HCT116 (cell line): ENCODE results near the gene ANKFN1. TPM values are rescaled to one million over a fixed set of nuclear protein-coding genes. Genes with fewer than 3 reads are reported as not detected.
A peak's percentile ranks its signal among the peaks of the same experiment; 100 is the strongest.

Experiments used
- ATAC-seq: fragments of 200-7000 bp; cut with Tn5 transposase; 2 replicates; pipeline ENCODE4 v1.9.1; 2020; ENCODE audit warnings: mild to moderate bottlenecking, moderate library complexity
- BruUV-seq: library from RNA; stranded (reverse); fragments of 400-500 nt; replicated peaks from 2 replicates; lab custom pipeline; 2021; lab: Mats Ljungman, UMichigan
- CTCF ChIA-PET: fragments of 300-600 bp; sonication (Branson Sonifier 250); formaldehyde crosslinking; loops from one replicate; lab custom pipeline; 2021; ENCODE audit warnings: antibody characterized with exemption; lab: Charles Lee
- POLR2A ChIA-PET: fragments of 300-600, 350-600 bp; sonication (Branson Sonifier 250); formaldehyde crosslinking; loops from one replicate; lab custom pipeline; 2021; ENCODE audit warnings: antibody characterized with exemption; lab: Charles Lee
- RAD21 ChIA-PET, 2 experiments: fragments of 300-600 bp; sonication (Branson Sonifier 250); formaldehyde crosslinking; loops; one replicate each; lab custom pipeline; 2023; ENCODE audit warnings: low total read pairs in 2 of 2; ENCODE audit not compliant: uncharacterized antibody in 2 of 2, unreplicated experiment in 2 of 2, low non-redundant PET in 1 of 2; lab: Charles Lee
- DNase-seq: peaks from one replicate; pipeline ENCODE4 v3.0.0-alpha.2; 2010; ENCODE audit warnings: low read depth, low spot score
- H2AFZ ChIP-seq: fragments of 200-600 bp; shearing (Covaris generic), sonication (generic); 2 replicates; pipeline ENCODE4 v1.6.1; 2017; ENCODE audit warnings: low read depth, mixed run types, mixed read lengths, antibody characterized with exemption, low read length; ENCODE audit not compliant: poor library complexity, severe bottlenecking
- H3K27ac ChIP-seq: 2 replicates; pipeline ENCODE4 v1.5.1; 2012; ENCODE audit warnings: low read depth, low read length
- H3K27me3 ChIP-seq: fragments of 200-600 bp; sonication (generic); 2 replicates; pipeline ENCODE4 v1.6.1; 2016; ENCODE audit warnings: mixed run types, low read length, mixed read lengths; ENCODE audit not compliant: insufficient read depth
- H3K36me3 ChIP-seq, 2 experiments: fragments of 200-500 bp in 1 of 2; fragments of 200-600 bp in 1 of 2; sonication (Bioruptor generic) in 1 of 2; sonication (generic) in 1 of 2; 2 replicates each; pipeline versions ENCODE4 v1.5.1 to v1.6.1; 2014 to 2016; ENCODE audit warnings: low read length in 2 of 2, inconsistent platforms in 1 of 2, mixed read lengths in 1 of 2, mixed run types in 1 of 2; ENCODE audit not compliant: insufficient read depth in 2 of 2, control insufficient read depth in 1 of 2
- H3K4me1 ChIP-seq, 2 experiments: fragments of 200-600 bp in 1 of 2; sonication (generic) in 1 of 2; 2 replicates each; pipeline versions ENCODE4 v1.5.1 to v1.6.1; 2012 to 2017; ENCODE audit warnings: low read length in 2 of 2, inconsistent platforms in 1 of 2, mild to moderate bottlenecking in 1 of 2, mixed read lengths in 1 of 2, mixed run types in 1 of 2, moderate library complexity in 1 of 2; ENCODE audit not compliant: insufficient read depth in 2 of 2, control insufficient read depth in 1 of 2
- H3K4me2 ChIP-seq: fragments of 200-600 bp; sonication (generic); 2 replicates; pipeline ENCODE4 v1.6.1; 2017; ENCODE audit warnings: mixed run types, low read length, mixed read lengths
- H3K4me3 ChIP-seq, 2 experiments: fragments of 200-600 bp in 1 of 2; sonication (generic) in 1 of 2; replicated peaks in 1 of 2; 2 replicates each; pipeline ENCODE4 v1.5.1; 2011 to 2016; ENCODE audit warnings: low read length in 2 of 2, control low read depth in 1 of 2, low read depth in 1 of 2, mild to moderate bottlenecking in 1 of 2, mixed read lengths in 1 of 2, mixed run types in 1 of 2
- H3K79me2 ChIP-seq: fragments of 200-600 bp; sonication (generic); 2 replicates; pipeline ENCODE4 v1.6.1; 2017; ENCODE audit warnings: mild to moderate bottlenecking, mixed run types, low read length, moderate library complexity, mixed read lengths; ENCODE audit not compliant: insufficient read depth
- H3K9ac ChIP-seq: fragments of 200-600 bp; sonication (generic); 2 replicates; pipeline ENCODE4 v1.6.1; 2016; ENCODE audit warnings: low read length, mixed read lengths
- H3K9me2 ChIP-seq: fragments of 200-600 bp; sonication (generic), shearing (Covaris generic); 2 replicates; pipeline ENCODE4 v1.6.1; 2017; ENCODE audit warnings: mixed run types, mild to moderate bottlenecking, moderate library complexity; ENCODE audit not compliant: insufficient read depth
- H3K9me3 ChIP-seq, 2 experiments: fragments of 200-500 bp in 1 of 2; fragments of 200-600 bp in 1 of 2; sonication (Bioruptor generic) in 1 of 2; sonication (generic) in 1 of 2; 2 replicates each; pipeline ENCODE4 v1.6.1; 2014 to 2017; ENCODE audit warnings: low read length in 2 of 2, mixed read lengths in 2 of 2, inconsistent platforms in 1 of 2, low read depth in 1 of 2, mild to moderate bottlenecking in 1 of 2, mixed run types in 1 of 2, moderate library complexity in 1 of 2; ENCODE audit not compliant: control insufficient read depth in 1 of 2, insufficient read depth in 1 of 2
- H4K20me1 ChIP-seq: fragments of 200-600 bp; sonication (generic), shearing (Covaris generic); 2 replicates; pipeline ENCODE4 v1.6.1; 2017; ENCODE audit warnings: mixed run types, mild to moderate bottlenecking, moderate library complexity; ENCODE audit not compliant: insufficient read depth
- CEBPB ChIP-seq: IDR thresholded peaks from 2 replicates; pipeline ENCODE4 v1.6.1; 2012; ENCODE audit warnings: low read depth
- EGR1 ChIP-seq: IDR thresholded peaks from 2 replicates; pipeline ENCODE4 v1.6.1; 2012; ENCODE audit warnings: low read depth
- ELF1 ChIP-seq: IDR thresholded peaks from 2 replicates; pipeline ENCODE4 v1.6.1; 2012; ENCODE audit warnings: low read depth, borderline replicate concordance
- EZH2phosphoT487 ChIP-seq: fragments of 200-600 bp; IDR thresholded peaks from 2 replicates; pipeline ENCODE4 v1.6.1; 2018; ENCODE audit warnings: antibody characterized with exemption, borderline replicate concordance
- TCF7L2 ChIP-seq: IDR thresholded peaks from 2 replicates; pipeline ENCODE4 v1.7.0; 2011; ENCODE audit warnings: borderline replicate concordance, inconsistent platforms; ENCODE audit not compliant: insufficient read depth, insufficient read length; ENCODE audit errors: extremely low read depth
- ZFX ChIP-seq: fragments of 450-650 bp; IDR thresholded peaks from 2 replicates; pipeline ENCODE4 v1.6.1; 2017
- intact Hi-C: fragments of 100-400 bp; cut with micrococcal nuclease; formaldehyde crosslinking; loops from 2 replicates; pipeline ENCODE4 v1.10.0; 2022
- total RNA-seq: library from RNA; stranded (reverse); gene quantifications from one replicate; pipeline ENCODE4 v1.2.1, GENCODE V29; 2021; ENCODE audit not compliant: unreplicated experiment
- TF ChIP-seq, protein P1 (sequence below): IDR thresholded peaks from 2 replicates; pipeline ENCODE4 v1.6.1; 2012; ENCODE audit warnings: low read depth
- TF ChIP-seq, protein P2 (sequence below): IDR thresholded peaks from 2 replicates; pipeline ENCODE4 v1.6.1; 2012

Gene ANKFN1
- total RNA-seq, 1 experiment from 2014 or later, result 1.1 TPM

DNA sequence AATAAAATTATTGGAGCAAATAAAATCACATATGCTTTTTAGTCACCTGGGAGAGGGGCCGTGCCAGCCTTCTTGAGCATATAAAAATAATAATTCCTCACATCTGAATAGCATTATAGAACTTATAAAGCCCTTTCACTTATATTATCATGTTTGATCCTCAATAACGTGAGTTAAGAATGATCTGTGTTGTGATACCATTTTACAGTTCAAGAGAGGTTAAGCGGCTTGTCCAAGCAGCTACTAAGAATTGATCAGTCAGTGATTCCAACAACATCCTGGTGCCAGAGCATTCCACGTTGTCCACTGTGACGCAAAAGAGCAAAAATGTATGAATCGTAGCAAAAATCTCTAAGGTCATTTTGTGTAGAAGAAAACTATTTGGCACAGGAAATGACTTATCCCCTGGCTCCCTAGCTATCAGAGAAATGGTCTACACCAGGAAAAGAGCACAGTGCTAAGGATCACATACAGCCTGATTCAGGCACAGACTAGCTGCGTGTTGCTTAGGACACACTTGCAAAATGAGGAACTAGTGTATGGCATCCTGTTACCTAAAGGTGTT, 33.0 kb downstream of the ANKFN1 start:
- no peak for ATAC-seq
- Histone ChIP-seq H3K36me3 (no peaks in the 10 kb centered on the region), H3K79me2 (no peaks in the 10 kb centered on the region), H3K4me1 (no peaks in the 10 kb centered on the region), H2AFZ (no peak overlapping the region)
- no TSS peak for BruUV-seq
- intact Hi-C loops, result no loop called here
- TF ChIP-seq EZH2phosphoT487, result no peak
- TF ChIP-seq, all 23 proteins: peak for 0
- ChIA-PET CTCF (no interaction called here), POLR2A (no interaction called here), RAD21 (no interaction called here)
- no peaks in the 10 kb centered on the region for H4K20me1 ChIP-seq
- no peaks in the 10 kb centered on the region for H3K9me3 ChIP-seq
- no peak overlapping the region for H3K4me2 ChIP-seq
- H3K27ac ChIP-seq, result no peak overlapping the region
- H3K4me3 ChIP-seq, result no peak overlapping the region
- DNase-seq, result no peak
- H3K27me3 ChIP-seq, result peaks cover 3% of the 10 kb centered on the region; the same call in 1 of the 2 replicates
- H3K9ac ChIP-seq, result no peak overlapping the region
- no peaks in the 10 kb centered on the region for H3K9me2 ChIP-seq

DNA sequence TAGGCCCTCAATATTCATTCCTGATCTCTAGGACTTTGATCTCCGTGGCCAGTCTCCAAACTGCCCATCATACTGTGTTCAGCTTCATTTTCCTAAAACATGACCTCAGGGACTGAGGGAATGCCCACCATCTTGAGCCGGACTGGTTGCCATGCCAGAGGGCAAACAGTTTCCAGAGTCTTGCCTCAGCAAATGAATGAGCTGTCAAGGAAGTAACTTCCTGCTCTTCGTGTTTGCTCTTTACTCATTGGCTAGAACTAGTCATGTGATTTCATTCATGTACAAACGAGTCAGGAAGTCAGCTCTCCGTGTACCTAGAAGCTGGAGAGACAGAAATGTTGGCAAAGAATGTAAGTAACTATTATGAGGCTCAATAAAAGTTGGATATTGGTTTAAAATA, 50.2 kb downstream of the ANKFN1 start:
- Histone ChIP-seq H3K36me3 (no peaks in the 10 kb centered on the region), H3K27me3 (peaks cover 14% of the 10 kb centered on the region), H3K4me2 (peak overlapping the region; percentile 52), H4K20me1 (no peaks in the 10 kb centered on the region), H3K79me2 (no peaks in the 10 kb centered on the region), H3K4me3 (peak overlapping the region; percentile 20 to 31; a peak in 3 of 4 replicates), H3K9ac (no peak overlapping the region), H2AFZ (peak overlapping the region; percentile 6), H3K9me2 (no peaks in the 10 kb centered on the region), H3K9me3 (no peaks in the 10 kb centered on the region), H3K27ac (no peak overlapping the region), H3K4me1 (no peaks in the 10 kb centered on the region)
- TF ChIP-seq, protein P1, sequence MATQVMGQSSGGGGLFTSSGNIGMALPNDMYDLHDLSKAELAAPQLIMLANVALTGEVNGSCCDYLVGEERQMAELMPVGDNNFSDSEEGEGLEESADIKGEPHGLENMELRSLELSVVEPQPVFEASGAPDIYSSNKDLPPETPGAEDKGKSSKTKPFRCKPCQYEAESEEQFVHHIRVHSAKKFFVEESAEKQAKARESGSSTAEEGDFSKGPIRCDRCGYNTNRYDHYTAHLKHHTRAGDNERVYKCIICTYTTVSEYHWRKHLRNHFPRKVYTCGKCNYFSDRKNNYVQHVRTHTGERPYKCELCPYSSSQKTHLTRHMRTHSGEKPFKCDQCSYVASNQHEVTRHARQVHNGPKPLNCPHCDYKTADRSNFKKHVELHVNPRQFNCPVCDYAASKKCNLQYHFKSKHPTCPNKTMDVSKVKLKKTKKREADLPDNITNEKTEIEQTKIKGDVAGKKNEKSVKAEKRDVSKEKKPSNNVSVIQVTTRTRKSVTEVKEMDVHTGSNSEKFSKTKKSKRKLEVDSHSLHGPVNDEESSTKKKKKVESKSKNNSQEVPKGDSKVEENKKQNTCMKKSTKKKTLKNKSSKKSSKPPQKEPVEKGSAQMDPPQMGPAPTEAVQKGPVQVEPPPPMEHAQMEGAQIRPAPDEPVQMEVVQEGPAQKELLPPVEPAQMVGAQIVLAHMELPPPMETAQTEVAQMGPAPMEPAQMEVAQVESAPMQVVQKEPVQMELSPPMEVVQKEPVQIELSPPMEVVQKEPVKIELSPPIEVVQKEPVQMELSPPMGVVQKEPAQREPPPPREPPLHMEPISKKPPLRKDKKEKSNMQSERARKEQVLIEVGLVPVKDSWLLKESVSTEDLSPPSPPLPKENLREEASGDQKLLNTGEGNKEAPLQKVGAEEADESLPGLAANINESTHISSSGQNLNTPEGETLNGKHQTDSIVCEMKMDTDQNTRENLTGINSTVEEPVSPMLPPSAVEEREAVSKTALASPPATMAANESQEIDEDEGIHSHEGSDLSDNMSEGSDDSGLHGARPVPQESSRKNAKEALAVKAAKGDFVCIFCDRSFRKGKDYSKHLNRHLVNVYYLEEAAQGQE, result no peak
- TF ChIP-seq EGR1 (no peak), ELF1 (peak; percentile 52), TCF7L2 (no peak), ZFX (0 out of 2 replicates have a peak, but pooled peaks have one; percentile 16), EZH2phosphoT487 (no peak), CEBPB (no peak)
- TF ChIP-seq, protein P2, sequence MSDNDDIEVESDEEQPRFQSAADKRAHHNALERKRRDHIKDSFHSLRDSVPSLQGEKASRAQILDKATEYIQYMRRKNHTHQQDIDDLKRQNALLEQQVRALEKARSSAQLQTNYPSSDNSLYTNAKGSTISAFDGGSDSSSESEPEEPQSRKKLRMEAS, result no peak
- ChIA-PET CTCF (no interaction called here), POLR2A (no interaction called here), RAD21 (no interaction called here)
- DNase-seq, result peak; percentile 49
- intact Hi-C loops, result no loop called here
- no TSS peak for BruUV-seq
- ATAC-seq, result peak; percentile 67; the same call in 1 of the 2 replicates
